Keratinocyte (primary cell): ENCODE results near the gene ADARB2. TPM values are rescaled to one million over a fixed set of nuclear protein-coding genes. Genes with fewer than 3 reads are reported as not detected.

Source experiments
- DNase-seq: peaks from one replicate; pipeline ENCODE4 v3.0.0-alpha.2; 2011; ENCODE audit warnings: low read depth, missing footprints, low spot score
- FAIRE-seq: peaks from 2 replicates; lab custom pipeline; 2011; peaks lifted over from hg19 to GRCh38; lab: Jason Lieb, UNC
- H2AFZ ChIP-seq: 2 replicates; pipeline ENCODE4 v1.6.0; 2012; ENCODE audit warnings: low read length, control low read depth, inconsistent platforms; ENCODE audit not compliant: control insufficient read depth
- H3K27ac ChIP-seq: 2 replicates; pipeline ENCODE4 v1.5.1; 2011; ENCODE audit warnings: low read length; ENCODE audit not compliant: control insufficient read depth, insufficient read depth
- H3K27me3 ChIP-seq: 3 replicates; pipeline ENCODE4 v1.6.0; 2011; ENCODE audit warnings: low read length; ENCODE audit not compliant: control insufficient read depth, insufficient read depth; ENCODE audit errors: extremely low read depth
- H3K36me3 ChIP-seq, 2 experiments: 2 replicates in 1 of 2; 3 replicates in 1 of 2; pipeline ENCODE4 v1.5.1; 2011; ENCODE audit warnings: low read length in 2 of 2, mild to moderate bottlenecking in 1 of 2; ENCODE audit not compliant: control insufficient read depth in 2 of 2, insufficient read depth in 2 of 2; ENCODE audit errors: extremely low read depth in 1 of 2
- H3K4me1 ChIP-seq: 3 replicates; pipeline ENCODE4 v1.5.1; 2011; ENCODE audit warnings: low read length; ENCODE audit not compliant: control insufficient read depth, insufficient read depth; ENCODE audit errors: extremely low read depth
- H3K4me2 ChIP-seq: 3 replicates; pipeline ENCODE4 v1.6.0; 2011; ENCODE audit warnings: low read depth, low read length; ENCODE audit not compliant: control insufficient read depth, insufficient read depth; ENCODE audit errors: extremely low read depth
- H3K4me3 ChIP-seq, 3 experiments: fragments of 200-600 bp in 1 of 3; sonication (generic) in 1 of 3; 2 replicates in 2 of 3; 3 replicates in 1 of 3; pipeline ENCODE4 v1.5.1; 2011 to 2016; ENCODE audit warnings: low read length in 3 of 3, mild to moderate bottlenecking in 3 of 3, control low read depth in 2 of 3, inconsistent platforms in 1 of 3, low read depth in 1 of 3, mixed read lengths in 1 of 3, mixed run types in 1 of 3, moderate library complexity in 1 of 3; ENCODE audit not compliant: control insufficient read depth in 2 of 3, insufficient read depth in 2 of 3; ENCODE audit errors: extremely low read depth in 1 of 3
- H3K79me2 ChIP-seq: 2 replicates; pipeline ENCODE4 v1.6.0; 2012; ENCODE audit warnings: low read length; ENCODE audit not compliant: control insufficient read depth, insufficient read depth
- H3K9ac ChIP-seq: 3 replicates; pipeline ENCODE4 v1.6.0; 2011; ENCODE audit warnings: low read length; ENCODE audit not compliant: control insufficient read depth, insufficient read depth; ENCODE audit errors: extremely low read depth
- H3K9me1 ChIP-seq: 3 replicates; pipeline ENCODE4 v1.6.0; 2011; ENCODE audit warnings: low read length; ENCODE audit not compliant: control insufficient read depth, insufficient read depth; ENCODE audit errors: extremely low read depth
- H3K9me3 ChIP-seq: 2 replicates; pipeline ENCODE4 v1.5.1; 2012; ENCODE audit warnings: low read depth, low read length; ENCODE audit not compliant: control insufficient read depth
- H4K20me1 ChIP-seq: 3 replicates; pipeline ENCODE4 v1.6.0; 2011; ENCODE audit warnings: low read length; ENCODE audit not compliant: control insufficient read depth, insufficient read depth; ENCODE audit errors: extremely low read depth
- EZH2 ChIP-seq: IDR thresholded peaks from one replicate; pipeline ENCODE4 v1.6.1; 2012; ENCODE audit warnings: inconsistent platforms, mild to moderate bottlenecking, low read length, moderate library complexity
- dilution Hi-C: fragments of 300-500 bp; cut with MboI; formaldehyde crosslinking; loops from one replicate; pipeline ENCODE4 v1.7.0; 2020; ENCODE audit warnings: low sequenced_read_pairs; ENCODE audit not compliant: extremely low pct_ligation_motif_present
- polyA plus RNA-seq, 5 experiments: library from polyadenylated mRNA; depleted of rRNA in 3 of 5; stranded (reverse) in 3 of 5; stranded (forward) in 1 of 5; unstranded in 1 of 5; fragments of >200 nt; gene quantifications; 1 replicate in 1 of 5; 2 replicates in 3 of 5; 3 replicates in 1 of 5; pipeline versions ENCODE4 v1.2.1 to v1.2.3, GENCODE V29; 2011 to 2012; ENCODE audit warnings: missing spikeins in 2 of 5, low read depth in 1 of 5, low replicate concordance in 1 of 5
- TF ChIP-seq, protein P1 (sequence below), 3 experiments: IDR thresholded peaks in 1 of 3; conservative IDR thresholded peaks in 1 of 3; optimal IDR thresholded peaks in 1 of 3; 2 replicates in 2 of 3; 3 replicates in 1 of 3; pipeline versions ENCODE3 to v1.5.1; 2011; ENCODE audit warnings: low read length in 3 of 3, mild to moderate bottlenecking in 3 of 3, moderate library complexity in 2 of 3, control low read depth in 1 of 3, inconsistent platforms in 1 of 3; ENCODE audit not compliant: insufficient read depth in 2 of 3; ENCODE audit errors: extremely low read depth in 1 of 3

Gene ADARB2
- polyA plus RNA-seq, 1 donor (not counting 4 experiments of a cell fraction or from before 2014, with no cell fraction given) = not detected

DNA sequence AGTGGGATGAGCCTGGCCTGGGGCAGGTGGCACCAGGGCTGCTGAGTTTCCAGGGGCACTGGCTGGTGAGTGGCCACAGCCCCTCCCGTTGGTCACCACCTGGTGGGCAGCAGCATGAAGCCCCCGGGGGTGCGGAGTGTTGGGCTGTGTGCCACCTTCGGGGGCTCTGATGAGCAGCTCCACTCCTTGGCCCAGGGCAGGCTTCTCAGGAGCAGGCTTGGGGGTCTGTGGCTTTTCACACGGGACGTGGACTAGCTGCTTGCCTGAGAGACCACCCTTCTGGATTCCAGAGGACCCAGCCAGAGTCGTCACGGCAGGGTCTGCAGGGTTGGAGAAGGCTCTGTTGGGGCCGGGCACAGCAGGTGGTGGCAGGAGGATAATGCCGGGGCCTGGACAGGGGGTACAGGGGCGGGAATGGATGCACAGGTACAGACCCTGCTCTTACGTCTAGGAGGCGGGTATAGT, 193.1 kb downstream of the ADARB2 start:
- dilution Hi-C loops = no loop called here
- Histone ChIP-seq H3K9me3 (peaks cover 5% of the 10 kb centered on the region), H3K9ac (no peak overlapping the region), H4K20me1 (no peaks in the 10 kb centered on the region), H3K27ac (no peak overlapping the region), H3K36me3 (no peaks in the 10 kb centered on the region), H3K4me1 (no peaks in the 10 kb centered on the region), H3K4me3 (no peak overlapping the region), H2AFZ (no peak overlapping the region), H3K79me2 (no peaks in the 10 kb centered on the region), H3K9me1 (no peaks in the 10 kb centered on the region), H3K4me2 (no peak overlapping the region), H3K27me3 (no peaks in the 10 kb centered on the region)
- FAIRE-seq (no peak), DNase-seq (no peak)
- TF ChIP-seq EZH2 = no peak
- TF ChIP-seq, protein P1, sequence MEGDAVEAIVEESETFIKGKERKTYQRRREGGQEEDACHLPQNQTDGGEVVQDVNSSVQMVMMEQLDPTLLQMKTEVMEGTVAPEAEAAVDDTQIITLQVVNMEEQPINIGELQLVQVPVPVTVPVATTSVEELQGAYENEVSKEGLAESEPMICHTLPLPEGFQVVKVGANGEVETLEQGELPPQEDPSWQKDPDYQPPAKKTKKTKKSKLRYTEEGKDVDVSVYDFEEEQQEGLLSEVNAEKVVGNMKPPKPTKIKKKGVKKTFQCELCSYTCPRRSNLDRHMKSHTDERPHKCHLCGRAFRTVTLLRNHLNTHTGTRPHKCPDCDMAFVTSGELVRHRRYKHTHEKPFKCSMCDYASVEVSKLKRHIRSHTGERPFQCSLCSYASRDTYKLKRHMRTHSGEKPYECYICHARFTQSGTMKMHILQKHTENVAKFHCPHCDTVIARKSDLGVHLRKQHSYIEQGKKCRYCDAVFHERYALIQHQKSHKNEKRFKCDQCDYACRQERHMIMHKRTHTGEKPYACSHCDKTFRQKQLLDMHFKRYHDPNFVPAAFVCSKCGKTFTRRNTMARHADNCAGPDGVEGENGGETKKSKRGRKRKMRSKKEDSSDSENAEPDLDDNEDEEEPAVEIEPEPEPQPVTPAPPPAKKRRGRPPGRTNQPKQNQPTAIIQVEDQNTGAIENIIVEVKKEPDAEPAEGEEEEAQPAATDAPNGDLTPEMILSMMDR (optimal IDR thresholded peaks at IDR 0.05 in 1 of 3, IDR thresholded peaks at IDR 0.05 in 1 of 3, conservative IDR thresholded peaks at IDR 0.05 in 1 of 3; ENCODE audit: extremely low read depth in 1 of 3, insufficient read depth in 2 of 3, low read length in 3 of 3) = no peak

DNA sequence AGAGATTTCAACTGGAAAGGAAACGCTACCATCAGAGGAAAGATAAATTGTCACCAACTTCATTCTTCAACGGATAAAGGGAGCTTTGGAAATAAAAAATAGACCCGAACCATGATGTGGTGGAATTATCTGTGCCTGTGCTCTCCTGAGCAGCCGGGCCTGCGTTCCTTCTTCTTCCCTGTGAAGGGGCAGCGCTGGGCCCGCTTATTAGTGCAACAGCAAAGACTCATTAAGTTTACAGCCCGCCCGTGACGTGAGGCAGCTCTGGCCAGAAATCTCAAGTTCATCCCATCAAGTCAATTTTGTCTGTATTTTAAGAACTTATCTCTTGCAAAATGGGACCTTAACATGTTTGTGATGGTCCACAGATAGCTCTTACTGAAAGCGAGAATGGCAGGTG, 193.7 kb downstream of the ADARB2 start:
- DNase-seq = no peak
- H3K27ac ChIP-seq = no peak overlapping the region
- no peaks in the 10 kb centered on the region for H3K9me1 ChIP-seq
- no peak overlapping the region for H3K9ac ChIP-seq
- no peaks in the 10 kb centered on the region for H3K4me1 ChIP-seq
- H4K20me1 ChIP-seq = no peaks in the 10 kb centered on the region
- H3K79me2 ChIP-seq = no peaks in the 10 kb centered on the region
- no peak overlapping the region for H2AFZ ChIP-seq
- no peaks in the 10 kb centered on the region for H3K27me3 ChIP-seq
- H3K4me3 ChIP-seq = no peak overlapping the region
- TF ChIP-seq, protein P1 (optimal IDR thresholded peaks at IDR 0.05 in 1 of 3, IDR thresholded peaks at IDR 0.05 in 1 of 3, conservative IDR thresholded peaks at IDR 0.05 in 1 of 3; ENCODE audit: extremely low read depth in 1 of 3, insufficient read depth in 2 of 3, low read length in 3 of 3) = no peak
- TF ChIP-seq EZH2 = no peak
- no peak overlapping the region for H3K4me2 ChIP-seq
- no peak for FAIRE-seq
- H3K36me3 ChIP-seq = no peaks in the 10 kb centered on the region
- peaks cover 6% of the 10 kb centered on the region for H3K9me3 ChIP-seq
- dilution Hi-C loops = no loop called here
